ENCODE measurements around the gene MAP1LC3A.

The MAP1LC3A gene

DNA sequence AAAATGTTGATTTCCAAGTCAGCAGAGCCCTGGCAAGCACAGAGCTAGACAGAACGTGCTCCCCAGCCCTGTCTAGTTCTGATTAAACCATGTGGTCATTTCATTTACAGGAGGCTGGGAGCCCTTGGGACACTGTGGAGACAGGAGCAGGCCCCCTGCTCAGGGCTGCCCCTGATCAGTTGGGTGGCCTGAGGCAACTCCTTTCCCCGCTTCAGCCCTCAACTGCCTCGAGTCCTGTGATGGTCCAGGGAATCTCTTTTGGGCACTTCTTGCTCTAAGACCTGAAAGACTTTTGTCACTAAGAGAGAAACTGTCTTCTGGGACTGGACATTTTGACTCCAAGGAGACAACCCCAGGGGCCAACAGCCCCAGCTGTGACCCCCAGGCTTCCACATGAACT, 28.8 kb upstream of the MAP1LC3A start:
- DNase-seq (ENCODE audit: low read depth), result no peak

DNA sequence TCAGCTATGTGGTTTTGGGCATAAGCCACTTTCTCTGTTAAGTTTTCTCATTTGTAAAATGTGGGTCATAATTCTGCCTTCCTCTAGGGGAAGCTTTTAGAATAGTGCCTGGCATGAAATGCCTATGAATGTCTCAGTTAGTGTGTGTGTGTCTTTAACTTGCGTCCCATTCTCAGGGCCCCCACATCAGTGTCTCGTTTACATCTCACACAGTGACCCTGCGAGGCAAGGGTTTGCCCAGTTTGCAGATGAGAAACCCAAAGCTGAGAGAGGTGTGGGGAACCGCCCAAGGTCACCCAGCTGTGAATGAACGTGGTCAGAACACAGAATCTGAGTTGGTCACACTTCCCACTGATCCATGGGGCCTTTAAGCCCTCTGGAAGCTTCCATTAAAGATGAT, 28.2 kb upstream of the MAP1LC3A start:
- DNase-seq (ENCODE audit: low read depth), result no peak

DNA sequence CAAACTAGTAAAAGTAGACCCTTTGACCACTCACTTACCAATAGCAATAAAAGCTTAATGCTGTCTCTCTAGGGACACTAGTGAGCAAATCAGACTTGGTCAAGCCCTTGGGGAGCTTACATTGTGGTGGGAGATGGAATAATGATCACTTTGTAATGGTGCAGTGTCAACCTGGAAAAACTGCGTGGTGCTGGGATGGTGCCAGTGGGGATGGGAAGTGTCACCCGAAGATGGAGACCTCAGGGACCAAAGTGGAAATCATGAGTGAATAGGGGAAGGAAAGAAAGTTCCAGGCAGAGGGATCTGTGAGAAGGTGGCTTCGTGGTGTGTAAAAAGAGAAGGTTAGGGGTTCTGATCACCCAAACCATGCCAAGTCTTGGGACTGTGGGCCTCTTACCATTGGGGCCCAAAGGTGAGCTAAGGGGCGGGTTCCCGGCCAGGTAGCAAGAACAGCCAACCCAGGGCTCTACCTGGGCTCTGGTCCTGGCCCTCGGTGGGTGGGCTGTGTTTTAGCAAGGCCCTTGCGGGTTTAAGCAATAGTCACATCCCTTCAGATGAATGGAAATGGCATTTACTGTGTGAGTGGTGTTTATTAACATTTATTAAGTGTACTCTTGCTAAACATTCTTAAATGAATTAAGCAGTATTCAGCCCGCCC, 26.8 kb upstream of the MAP1LC3A start:
- no peak for DNase-seq (ENCODE audit: low read depth)

DNA sequence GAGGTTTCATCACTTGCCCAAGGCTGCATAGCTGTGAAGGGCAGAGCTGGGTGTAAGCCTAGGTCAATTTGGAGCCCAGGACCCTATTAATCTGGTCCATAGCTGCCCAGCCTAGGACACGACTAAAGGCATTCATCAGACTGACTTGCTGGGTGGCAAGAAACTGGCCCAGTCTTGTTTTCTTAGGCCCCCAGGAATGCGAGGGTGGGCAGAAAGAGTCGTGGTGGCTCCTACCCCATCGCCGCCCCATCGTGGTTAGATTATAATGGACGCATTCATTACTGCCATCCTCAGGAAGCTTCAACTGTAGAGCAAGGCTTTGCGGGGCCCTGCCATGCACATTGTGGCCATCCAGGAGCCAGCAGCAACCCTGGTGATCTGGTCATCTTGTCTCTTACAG, 26.2 kb upstream of the MAP1LC3A start:
- no peak for DNase-seq (ENCODE audit: low read depth)

DNA sequence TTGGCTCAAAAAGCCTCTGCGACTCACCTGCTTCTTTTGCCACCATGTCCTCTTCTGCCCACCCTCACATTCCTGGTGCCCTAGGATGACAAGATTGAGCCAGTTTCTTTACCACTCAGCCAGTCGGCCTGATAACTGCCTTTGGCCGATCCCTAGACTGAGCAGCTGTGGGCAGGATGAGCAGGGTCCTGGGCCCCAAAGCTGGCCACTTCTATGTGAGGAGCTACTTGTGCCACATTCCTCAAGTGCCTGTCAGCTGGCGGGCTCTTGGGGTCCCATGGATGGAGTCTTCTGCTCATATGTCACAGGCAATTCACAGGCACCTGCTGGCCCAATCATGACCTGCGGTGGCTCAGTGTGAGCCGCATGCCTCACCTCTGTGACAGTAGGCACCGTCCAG, 25.8 kb upstream of the MAP1LC3A start:
- DNase-seq (ENCODE audit: low read depth), result no peak

DNA sequence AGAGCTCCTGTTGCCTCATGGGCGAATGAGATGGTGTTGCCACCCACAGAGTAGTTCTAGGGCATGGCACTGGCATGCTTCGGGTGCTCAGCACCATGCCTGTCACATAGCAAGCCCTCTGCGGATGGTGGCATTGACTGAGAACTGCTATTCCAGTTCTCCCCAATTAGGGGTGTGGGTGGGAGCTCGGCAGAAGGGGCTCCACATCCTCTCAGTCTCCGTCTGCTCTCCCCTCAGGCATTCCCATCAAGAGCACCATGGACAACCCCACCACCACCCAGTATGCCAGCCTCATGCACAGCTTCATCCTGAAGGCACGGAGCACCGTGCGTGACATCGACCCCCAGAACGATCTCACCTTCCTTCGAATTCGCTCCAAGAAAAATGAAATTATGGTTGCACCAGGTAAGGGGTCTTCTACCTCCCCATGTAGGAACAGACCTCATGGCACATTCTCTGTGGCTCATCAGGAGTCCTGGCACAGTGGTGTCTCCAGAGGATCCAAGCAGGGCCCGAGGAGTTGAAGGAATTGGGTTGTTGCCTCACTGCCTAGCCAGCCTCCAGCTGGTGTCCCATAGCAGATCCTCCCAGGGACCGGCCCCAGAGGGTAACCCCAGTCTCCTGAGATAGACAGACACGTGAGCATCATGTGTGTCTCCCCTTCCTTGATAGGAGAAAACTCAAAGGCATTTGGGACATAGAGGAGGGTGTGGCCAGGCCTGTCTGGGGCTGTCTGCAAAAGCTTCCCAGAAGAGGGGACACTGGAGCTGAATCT, 23.9 kb upstream of the MAP1LC3A start:
- no peak for DNase-seq (ENCODE audit: low read depth)

DNA sequence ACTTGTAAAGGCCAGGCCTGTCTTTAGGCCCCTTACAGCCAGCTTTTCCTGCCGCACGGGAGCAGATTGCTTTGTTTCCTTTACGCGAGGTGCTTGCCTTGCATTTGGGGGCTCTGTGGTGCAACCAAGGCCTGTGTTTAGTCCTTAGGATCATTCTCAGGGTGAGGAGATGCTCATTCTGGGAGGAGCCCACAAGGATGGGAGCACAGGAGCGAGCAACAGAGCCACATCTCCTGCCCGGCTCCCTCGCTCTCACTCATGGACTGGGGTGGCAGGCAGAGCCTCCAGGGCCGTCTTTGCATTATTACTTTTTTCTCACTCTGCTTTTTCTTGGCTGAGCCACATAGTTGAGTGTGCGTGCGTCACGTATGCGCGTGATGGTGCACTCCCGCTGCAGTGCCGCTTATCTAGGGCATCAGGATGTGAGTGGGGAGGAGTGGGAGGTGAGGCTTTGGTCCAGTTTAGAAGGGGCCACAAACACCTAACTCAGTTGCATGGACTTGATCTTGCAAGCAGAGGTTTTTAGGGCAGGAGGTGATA, 23.1 kb upstream of the MAP1LC3A start:
- no peak for DNase-seq (ENCODE audit: low read depth)

DNA sequence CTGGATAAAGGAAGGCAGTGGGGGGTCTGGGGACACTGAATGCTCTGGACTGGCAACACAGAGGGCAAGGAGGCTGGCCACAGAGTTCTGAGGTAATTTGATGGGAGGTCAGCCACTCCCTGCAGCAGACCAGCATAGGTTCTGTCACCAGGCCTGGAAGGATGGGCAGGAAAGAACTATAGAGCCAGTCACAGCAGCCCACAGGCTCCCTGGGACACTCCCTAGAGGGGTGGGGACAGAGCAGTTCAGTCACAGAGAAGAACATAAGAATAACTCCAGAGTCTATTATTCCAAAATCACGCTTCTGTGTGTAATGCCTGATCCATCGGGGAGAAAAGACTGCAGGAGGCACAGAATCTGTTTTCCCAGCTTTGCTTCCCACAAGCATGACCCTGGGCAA, 22.7 kb upstream of the MAP1LC3A start:
- no peak for DNase-seq (ENCODE audit: low read depth)

DNA sequence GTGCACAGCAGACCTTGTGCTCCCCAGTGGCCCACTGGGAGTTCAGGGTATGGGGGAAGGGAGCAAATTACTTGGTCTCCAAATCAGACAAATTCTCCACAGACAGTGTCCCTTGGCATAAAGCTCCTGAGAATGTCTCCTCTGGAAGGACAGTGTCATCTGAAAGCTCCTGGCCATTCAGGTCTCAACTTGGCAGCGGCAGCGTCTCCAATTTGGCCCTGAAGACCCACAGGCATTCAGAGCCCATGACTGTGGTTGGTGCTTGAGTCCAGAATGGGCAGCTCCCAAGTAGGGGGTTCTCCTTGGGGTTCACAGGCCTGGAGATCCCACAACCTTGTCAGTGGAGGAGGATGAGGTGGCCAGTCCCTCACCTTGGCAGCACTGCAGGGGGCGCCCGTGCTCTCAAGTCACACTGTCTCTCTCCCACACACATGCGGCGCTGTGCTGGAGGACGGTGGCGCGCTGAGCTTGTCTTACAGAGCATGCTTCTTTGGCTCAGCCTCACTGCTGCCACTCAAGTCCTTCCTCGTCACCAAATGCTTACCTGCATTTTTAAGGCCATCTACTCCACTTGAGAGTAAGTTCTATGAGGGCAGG, 21.6 kb upstream of the MAP1LC3A start:
- DNase-seq (ENCODE audit: low read depth), result no peak

DNA sequence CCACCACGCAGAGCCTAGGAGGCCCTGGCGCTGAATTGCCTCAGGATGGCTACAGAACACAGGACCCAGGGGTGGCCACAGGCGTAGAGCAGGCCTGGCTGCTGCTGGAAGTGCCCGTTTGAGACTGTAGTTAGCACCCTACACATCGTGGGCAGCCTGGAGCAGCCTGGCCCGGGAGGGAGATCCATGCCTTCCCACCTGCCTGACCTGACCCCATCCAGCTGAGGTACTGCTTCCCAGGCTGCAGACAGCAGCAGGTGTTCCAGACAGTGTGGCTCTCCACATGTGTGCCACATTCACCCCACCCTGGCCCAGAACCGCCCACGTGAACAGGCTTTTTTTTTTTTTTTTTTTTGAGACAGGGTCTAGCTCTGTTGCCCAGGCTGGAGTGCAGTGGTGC, 20.9 kb upstream of the MAP1LC3A start:
- no peak for DNase-seq (ENCODE audit: low read depth)

DNA sequence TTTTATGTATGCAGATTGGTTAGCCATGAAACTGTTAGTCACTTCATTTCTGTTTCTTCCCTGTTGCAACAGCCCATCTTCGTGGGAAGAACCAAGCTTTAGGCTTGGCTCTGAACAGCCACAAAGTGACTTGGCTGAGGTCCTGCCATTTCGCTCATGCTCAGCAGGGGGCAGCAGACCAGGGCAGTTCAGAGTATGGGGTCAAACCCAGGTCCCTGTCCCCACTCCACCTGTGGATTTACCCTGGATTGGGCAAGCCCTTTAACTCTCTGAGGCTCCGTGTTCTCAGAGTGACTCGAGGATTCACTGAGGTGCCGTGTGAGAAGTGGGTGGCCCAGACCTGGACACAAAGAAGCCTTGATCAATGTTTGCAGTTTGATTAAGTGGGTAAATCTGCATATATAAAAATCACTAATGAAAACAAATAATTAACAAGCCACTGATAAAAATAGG, 19.8 kb upstream of the MAP1LC3A start:
- DNase-seq (ENCODE audit: low read depth), result no peak

DNA sequence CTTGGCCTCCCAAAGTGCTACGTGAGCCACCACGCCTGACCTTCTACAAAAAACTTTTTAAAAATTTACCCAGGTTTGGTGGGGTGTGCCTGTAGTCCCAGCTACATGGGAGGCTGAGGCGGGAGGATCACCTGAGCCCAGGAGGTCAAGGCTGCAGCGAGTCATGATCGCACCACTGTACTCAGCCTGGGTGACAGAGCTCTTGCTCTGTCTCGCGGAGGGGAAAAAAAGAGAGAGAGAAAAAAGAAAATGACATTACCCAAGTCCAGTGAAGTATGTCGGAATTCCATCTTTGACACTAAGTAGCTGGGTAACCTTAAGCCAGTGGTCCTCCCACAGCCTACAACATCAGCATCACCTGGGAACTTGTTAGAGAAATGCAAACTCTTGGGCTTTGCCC, 18.8 kb upstream of the MAP1LC3A start:
- no peak for DNase-seq (ENCODE audit: low read depth)

DNA sequence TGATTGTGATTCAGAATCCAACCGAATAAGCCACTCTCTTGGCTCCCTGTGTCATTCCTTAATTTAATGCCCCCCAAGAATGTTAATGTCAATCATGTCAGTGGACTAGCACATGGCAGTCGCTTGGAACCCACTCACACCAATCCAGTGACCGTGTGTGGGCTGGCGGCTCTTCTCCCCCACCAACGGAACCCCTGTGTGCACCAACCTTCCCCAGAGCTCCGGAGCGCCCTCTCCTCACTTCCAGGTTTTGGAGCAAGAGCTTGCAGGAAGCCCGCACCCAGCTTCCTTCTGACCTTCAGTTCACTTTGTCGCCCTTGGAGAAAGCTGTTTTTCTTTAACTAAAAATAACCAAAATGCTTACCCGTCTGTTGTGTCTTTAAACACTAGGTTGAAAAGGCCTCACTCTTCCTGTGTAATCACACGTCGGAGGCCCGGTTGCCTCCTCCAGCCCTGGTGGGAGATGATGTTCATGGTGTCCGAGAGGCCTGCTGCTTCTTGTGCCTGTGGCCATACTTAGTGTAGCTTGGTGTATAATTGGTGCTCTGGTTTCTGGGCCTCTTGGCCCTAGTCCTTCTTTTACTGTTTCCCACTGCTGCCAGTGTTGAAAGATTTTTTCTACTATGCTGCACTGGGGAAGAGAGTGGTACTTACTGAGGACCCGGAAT, 17.8 kb upstream of the MAP1LC3A start:
- DNase-seq (ENCODE audit: low read depth), result no peak

DNA sequence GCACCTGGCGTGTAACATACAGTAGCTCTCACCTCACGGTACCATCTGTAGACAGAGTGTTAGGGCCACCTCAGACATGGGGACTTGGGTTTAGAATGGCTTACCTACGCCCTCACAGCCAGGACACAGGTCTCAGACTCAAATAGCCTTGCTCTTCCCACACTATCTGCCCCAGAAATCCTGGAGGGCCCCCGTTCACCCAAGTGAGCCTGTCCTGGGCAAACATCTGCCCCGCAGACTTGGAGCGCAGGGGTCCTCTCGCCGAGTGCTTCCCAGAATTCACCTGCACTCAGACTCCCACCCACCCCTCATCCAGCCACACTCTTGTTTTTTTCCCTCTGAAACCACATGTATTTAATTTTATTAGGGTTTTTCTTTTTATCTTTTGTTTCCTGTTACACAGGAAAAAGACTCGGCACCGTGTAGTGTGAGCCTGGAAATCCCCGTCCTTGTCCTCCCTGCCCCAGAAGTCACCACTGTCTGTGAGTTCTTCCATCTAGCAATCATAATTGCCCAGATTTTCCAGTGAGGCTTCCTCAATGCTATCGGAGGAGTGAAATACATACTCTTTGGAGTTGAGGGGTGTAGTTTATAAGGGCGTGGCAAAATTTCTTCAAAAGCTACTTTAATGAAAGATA, 17.1 kb upstream of the MAP1LC3A start:
- DNase-seq (ENCODE audit: low read depth), result no peak

DNA sequence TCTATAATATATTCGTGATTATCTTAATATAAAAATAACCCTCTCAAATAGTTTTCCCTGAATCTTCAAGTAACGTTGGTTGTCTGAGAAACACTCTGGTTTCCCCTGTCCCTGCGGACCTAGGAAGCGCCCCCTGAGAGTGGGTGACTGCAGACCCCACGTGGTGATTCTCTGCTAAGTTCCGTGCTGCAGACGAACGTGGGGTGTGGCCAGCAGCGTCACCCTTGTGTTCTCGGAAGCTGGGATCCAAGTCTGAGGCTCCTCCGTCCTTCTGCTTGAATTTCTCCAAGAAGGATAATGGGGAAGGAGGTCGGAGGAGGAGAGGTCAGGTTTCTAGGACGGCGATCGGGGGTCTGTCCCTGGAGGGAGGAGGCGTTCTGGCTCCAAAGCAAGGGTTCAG, 16.6 kb upstream of the MAP1LC3A start:
- DNase-seq (ENCODE audit: low read depth), result no peak

DNA sequence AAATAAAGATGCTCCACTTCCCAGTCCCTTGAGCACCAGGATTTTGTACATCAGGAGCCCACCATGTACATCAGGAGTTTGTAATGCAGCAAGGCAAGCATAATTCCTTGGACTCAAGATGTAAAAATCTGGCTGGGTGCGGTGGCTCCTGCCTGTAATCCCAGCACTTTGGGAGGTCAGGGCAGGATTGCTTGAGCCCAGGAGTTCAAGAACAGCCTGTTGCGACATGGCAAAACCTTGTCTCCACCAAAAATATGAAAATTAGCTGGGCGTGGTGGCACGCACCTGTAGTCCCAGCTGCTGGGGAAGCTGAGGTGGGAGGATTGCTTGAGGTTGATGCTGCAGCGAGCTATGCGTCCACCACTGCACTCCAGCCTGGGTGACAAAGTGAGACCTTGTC, 16.1 kb upstream of the MAP1LC3A start:
- DNase-seq (ENCODE audit: low read depth), result no peak

DNA sequence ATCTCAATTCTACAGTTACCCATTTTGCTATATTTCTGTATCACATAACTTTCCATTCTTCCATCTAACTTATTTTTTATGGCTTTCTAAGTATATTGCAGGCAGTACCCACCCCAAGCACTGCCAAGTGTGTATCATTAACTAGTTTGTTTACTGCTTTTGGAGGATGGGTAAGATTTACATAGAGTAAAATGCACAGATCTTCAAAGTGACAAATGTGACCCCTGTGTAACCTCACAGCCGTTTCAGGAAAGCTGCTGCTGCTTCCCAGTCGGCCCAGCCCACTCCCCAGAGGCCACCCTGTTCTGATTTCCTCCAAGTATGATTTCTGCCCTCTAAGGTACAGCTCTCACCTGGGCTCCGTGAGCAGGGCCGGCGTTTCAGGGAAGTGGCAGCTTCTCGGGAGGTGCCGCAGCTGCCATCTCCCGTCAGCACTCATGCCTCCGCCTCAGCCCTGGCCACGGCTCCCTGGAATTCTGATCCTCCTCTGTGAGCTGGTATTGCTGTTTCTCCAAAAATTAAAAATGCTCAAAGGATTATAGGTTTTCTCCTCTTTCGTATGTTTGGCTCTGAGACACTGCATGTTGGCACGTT, 15.0 kb upstream of the MAP1LC3A start:
- no peak for DNase-seq (ENCODE audit: low read depth)

DNA sequence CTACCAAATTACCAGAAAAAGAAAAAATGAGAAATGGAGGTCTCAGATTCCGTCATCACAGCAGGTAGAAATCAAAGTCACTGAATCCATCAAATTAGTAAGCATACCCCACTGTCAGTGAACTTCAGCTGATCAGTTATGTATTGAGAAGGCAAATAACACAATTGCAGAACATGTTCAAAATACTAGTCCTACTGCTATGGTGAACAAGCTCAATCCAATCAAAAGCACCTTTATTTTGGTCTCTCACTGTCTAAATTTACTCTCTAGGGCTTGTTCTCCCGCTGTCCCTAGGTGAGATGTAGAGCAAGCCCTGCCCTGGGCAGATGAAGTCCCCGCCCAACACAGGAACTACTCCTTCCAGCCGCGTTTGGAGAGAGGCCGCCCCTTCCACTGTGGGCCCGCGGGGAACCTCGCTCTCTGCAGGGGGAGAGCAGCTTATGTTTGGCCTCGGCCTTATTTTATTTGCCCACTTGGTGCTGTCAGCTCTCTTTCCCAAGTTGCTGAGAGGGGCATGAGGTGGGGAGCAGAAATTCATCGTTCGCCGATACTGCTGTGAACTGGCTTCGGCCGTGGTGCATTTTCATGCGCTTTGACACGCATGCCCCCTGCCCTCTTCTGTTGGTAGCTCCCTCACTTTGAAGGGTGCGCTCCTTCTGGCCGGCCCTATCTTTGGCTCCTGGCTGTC, 14.3 kb upstream of the MAP1LC3A start:
- DNase-seq (ENCODE audit: low read depth), result no peak

DNA sequence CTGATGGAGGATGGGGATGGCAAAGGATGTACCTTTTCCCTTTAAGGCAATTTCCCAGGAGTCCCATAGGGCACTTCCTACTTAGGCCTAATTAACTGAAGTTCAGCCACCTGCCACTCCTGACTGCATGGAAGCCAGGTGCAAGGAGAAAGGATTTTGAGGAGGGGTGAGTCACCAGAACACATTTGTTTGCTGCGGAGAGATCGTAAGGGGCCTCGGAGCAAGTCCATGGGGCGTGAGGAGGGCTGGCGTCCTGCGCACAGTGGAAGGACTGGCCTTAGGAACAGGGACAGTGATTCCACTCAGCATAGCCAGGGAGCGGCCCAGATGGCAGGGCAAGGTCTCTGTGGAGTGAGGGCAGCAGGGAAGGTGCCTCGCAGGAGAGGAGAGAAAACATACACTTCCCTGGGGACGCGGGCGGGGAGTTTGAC, 11.8 kb upstream of the MAP1LC3A start:
- DNase-seq (ENCODE audit: low read depth), result no peak

DNA sequence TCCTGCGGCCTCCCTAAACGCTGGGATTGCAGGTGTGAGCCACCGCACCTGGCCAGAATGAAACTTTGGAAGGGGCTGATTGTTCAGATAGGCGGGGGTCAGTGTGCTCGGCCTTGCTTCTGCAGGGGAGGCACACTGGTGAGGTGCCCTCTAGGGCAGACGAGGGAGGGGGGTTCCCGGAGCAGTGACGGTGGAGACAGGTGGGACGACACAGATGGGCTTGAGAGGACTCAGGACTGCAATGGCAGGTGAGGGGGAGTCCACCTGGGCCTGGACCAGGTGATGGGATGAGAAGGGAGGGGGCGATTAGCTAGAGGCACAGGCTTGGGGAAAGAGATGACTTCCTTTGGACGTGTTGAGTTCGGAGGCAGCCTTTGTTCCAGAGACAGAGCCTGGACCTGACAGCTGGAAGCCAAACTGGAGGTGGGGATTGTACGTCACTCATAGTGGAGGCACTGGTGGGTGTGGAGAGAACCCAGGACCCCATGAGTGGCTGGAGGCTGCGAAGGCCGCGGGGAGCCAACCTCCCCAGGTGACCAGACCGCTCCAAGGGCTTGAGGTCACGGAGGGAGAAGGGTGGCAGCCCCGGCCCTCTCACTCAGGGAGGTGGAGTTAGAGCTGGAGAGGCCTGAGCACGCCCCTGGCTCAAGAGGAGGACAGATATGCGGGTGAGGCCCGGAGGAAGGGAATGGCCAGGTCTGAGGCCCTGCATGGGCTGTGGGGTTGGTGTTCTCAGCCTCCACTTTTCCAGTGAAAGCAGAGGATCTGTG, 10.5 kb upstream of the MAP1LC3A start:
- no peak for DNase-seq (ENCODE audit: low read depth)

Data from non-pigmented ciliary epithelial cell (primary cell).